IPS DF 4.7 (cell line): ENCODE results near the gene MARK2.

Experiments used
- DNase-seq: peaks from one replicate; pipeline ENCODE4 v3.0.0-alpha.2; 2013; ENCODE audit warnings: low spot score; ENCODE audit errors: extremely low read depth

MARK2 gene

GRCh38 chr11:63829823-63830489 is 9.0 kb upstream of the MARK2 start:
- no peak for DNase-seq

DNA sequence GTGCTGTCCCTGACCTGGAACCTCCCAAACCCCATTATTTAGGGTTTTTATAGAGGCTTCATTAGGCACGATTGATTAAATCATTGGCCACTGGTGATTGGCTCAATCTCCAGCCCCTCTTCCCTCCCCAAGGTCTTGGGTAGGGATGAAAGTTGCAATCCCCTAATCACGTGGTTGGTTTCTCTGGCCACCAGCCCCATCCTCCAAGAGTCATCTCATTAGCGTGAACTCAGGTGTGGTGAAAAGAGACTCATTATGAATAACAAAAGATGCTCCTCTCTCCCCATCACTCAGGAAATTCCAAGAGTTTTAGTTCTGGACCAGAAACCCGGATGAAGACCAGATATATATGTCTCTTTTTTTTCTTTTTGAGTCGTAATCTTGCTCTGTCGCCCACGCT is 7.6 kb upstream of the MARK2 start:
- DNase-seq: no peak

- no peak for DNase-seq
Measured at GRCh38 chr11:63832336-63832735, 6.6 kb upstream of the MARK2 start.

DNA sequence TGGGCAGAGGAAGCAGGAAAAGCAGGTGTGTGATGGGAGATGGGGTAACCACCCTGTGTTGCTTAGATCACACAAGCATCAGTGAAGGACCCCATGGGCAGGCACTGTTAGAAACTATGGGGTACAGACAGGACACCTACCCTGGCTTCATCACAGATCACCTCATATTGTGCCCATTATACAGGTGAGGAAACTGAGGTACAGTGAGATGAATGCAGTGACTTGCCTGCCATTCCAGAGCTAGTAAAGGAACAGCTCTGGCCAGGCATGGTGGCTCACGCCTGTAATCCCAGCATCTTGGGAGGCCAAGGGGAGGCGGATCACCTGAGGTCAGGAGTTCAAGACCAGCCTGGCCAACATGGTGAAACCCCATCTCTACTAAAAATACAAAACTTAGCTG is 5.9 kb upstream of the MARK2 start:
- DNase-seq: no peak

- no peak for DNase-seq
Measured at GRCh38 chr11:63834535-63835157, 4.3 kb upstream of the MARK2 start.

DNA sequence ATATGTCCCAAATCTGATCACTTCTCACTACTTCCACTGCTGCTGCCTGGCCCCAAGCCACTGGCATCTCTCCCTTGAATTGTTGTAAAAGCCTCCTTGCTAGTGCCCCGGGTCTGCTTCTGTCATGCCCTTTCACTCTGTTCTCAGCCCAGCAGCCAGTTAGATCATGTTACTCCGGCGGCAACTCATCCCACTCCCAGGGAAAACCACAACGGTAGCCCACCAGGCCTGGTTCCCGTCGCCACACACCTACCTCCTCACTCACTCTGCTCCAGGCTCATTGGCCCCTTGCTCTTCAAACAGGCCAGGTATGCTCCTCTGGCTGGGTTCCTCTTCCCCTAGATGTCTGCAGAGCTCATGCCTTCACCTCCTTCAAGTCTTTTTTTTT is 3.8 kb upstream of the MARK2 start:
- no peak for DNase-seq

DNA sequence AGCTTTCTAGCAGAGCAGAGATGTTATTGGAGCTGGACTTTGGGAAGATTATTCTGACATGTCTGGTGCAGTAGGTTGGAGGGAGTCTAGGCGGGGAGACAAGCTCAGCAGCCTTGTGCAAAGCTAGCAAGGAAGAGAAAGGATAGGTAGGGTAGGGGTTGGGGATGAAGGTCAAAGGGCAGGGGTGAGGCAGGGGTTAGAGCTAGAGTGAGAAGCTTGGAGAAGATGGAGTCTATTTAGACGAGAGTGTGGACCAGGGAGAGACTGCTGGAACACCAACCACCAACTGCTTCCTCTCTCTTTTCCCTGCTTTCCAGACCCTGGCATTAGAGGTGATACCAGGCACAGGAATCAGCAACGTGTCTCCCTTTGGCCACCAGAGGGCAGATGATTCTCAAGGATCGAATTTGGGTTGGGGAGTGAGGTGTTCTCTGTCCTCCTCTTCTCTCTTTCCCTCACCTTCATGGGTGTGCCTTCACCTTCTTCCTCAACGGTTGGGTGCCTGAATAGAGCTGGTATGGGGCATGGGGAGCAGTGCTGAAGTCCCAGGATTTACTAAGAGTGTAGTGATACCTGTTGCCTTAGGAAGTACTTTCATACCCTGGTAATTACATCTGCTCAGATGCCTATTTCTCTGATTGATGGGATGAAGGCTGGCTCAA is 1.8 kb upstream of the MARK2 start:
- no peak for DNase-seq

- no peak for DNase-seq
Measured at GRCh38 chr11:63837739-63838138, 1.2 kb upstream of the MARK2 start.

GRCh38 chr11:63838150-63838677 is 696 bp upstream of the MARK2 start:
- DNase-seq: no peak

- DNase-seq: no peak
Measured at GRCh38 chr11:63839508-63840355, 822 bp downstream of the MARK2 start.

DNA sequence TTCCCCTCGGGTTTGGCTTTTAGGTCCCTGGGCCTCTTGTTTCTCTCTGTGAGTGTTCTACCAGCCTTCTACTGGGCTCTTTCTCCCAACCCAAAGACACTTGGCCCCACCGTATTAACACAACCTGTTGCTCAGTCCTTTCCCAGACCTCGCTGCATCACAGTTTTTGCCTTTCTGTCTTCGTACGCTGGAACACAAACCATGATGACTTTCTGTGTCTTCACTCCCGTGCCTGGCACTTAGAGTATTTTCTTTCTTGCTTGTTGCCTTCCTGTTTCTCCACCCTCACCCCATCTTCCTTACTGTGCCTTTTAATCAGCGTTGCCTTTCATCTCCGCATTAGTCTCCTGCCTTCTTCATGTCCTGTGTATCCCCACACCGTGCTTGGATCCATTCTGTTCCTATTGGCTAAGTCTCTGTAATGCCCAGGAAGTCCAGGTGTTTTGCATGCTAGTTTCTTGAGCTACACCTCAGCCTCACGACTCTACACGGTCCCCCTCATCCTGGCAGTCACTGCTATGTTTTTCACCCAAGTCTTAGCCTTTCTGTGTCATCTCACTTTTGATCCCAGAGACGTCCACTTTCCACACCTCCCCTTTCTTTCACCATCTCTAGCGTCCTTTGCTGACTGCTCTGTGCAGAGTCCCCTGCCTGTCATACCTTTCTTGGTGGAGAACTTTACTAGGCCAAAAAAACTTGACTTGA is 1.6 kb downstream of the MARK2 start:
- DNase-seq: no peak

DNA sequence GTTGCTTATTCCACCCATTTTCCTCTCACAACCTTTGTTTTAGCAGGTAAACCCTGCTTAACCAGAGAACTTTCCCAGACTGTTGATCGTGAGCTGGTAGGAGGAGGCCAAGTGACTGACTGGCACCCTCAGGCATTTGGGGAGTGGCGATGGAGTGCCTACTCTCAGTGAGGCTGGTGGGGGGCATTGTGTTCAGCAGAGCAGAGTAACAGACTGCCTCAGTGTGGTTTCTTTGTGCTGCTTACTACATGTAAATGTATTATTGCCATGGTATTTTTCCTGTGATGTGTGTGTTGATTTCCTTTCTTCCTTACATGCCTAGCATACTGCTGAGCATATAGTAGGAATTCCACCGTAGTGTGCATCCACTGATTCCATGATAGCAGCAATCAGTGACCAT is 2.6 kb downstream of the MARK2 start:
- no peak for DNase-seq

- DNase-seq: no peak
Measured at GRCh38 chr11:63843041-63843440, 4.1 kb downstream of the MARK2 start.

- DNase-seq: no peak
Measured at GRCh38 chr11:63844836-63845235, 5.9 kb downstream of the MARK2 start.

- no peak for DNase-seq
Measured at GRCh38 chr11:63845303-63845702, 6.4 kb downstream of the MARK2 start.

DNA sequence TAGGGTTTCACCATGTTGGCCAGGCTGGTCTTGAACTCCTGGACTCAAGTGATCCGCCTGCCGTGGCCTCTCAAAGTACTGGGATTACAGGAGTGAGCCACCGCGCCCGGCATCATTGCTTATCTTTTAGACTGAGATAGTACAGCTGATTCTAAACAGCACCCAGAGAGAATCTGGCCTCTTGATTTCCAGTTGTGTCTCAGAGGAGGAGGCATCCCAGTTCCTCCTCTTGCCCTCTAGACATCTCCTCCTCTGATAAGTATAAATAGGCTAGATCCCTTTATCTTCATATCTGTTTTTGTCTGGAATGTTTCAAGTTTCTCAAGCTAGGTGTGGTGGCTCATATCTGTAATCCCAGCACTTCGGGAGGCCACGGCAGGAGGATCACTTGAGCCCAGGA is 7.0 kb downstream of the MARK2 start:
- DNase-seq: no peak

DNA sequence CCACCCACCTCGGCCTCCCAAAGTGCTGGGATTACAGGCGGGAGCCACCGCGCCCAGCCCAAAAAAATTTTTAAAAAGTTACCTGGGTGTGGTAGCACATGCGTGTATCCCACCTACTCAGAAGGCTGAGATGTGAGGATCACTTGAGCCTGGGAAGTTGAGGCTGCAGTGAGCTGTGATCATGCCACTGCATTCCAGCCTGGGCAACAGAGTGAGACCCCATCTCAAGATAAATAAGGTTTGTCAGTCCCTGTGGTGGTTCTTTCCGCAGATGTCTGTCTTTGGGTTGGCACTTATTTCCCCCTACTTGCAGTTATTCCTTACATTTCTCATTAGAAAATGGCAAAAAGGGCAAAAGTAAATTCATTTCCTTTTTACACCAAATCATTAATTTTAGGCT is 8.0 kb downstream of the MARK2 start:
- DNase-seq: no peak

GRCh38 chr11:63847363-63847762 is 8.5 kb downstream of the MARK2 start:
- DNase-seq: no peak

DNA sequence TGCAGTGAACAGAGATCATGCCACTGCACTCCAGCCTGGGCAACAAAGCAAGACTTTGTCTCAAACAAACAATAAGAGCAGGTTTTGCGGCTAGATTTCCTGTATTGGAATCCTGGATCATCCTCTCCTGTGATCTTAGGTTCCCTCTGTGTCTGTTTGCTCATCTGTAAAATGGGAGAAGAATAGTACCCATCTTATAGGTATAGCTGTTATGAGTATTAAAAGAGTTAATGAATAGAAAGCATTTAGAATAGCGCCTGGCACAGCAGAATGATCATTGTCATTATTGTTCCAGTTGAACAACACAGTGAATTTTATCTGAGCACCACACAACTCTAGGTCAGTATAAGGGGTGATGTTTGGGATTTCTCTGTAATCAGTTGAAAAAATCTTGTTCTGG is 10.8 kb downstream of the MARK2 start:
- DNase-seq: no peak

- DNase-seq: no peak
Measured at GRCh38 chr11:63850920-63851319, 12.0 kb downstream of the MARK2 start.

DNA sequence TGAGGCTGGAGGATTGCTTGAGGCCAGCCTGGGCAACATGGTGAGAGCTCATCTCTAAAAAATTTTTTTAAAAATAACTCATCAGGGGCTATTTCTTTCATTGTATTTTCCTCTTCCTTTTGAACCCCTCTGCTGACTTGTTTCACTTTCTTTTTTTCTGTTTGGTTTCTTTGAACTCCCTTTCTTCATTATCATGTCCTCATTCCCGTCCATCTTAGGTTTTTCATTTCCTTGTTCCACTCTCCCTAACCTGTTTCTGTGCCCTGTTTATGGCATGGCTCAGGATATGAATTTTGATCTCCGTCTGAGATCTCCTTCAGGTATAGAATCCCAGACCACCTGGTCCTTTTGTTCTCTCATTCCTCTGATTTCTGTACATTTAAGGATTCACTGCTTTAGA is 12.5 kb downstream of the MARK2 start:
- no peak for DNase-seq
